ENCODE data around the gene FBXO41. TPM values are rescaled to one million over a fixed set of nuclear protein-coding genes. Genes with fewer than 3 reads are reported as not detected.

Gene FBXO41
- total and polyA plus RNA-seq, 9 of the 15 experiments (the other 6 are each of a cell fraction or from before 2014, with no cell fraction given), result 0.21 to 8.2 (median 3.5) TPM

DNA sequence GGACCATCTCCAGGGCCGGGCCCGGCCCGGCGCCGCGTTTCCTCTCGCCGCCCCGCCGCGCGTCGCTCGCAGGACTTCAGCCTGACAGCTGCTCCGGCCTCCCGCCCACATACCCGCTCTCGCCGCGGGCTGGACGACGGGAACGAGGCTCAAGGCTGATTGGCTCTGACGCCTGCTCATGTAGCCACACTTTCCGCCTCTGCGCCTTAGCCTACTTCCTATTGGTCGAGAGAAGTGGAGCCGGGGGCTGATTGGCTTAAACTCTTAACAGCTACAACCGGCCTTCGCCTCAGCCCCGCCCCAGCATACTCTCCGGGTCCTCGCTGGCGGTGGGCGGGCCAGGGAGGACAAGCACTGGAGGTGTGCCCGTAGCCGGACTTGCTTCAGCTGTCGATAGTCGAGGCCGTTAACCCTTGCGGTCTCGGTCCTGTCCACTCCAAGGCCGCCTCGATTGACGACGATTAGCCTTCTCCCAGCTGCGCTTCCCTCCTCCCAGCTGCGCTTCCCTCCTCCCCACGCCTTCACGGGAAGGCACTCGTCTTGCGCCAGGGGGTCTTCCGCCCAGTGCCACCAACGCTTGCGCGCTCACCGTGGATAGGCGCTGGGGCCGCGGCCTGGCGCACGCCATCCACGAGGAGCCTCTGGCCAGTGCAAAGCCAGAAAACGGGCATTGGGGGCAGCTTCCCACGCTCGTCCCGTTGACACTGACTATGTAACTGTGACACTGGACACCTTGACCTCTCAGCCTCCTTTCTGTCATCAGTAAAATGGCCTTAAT, 50.9 kb downstream of the FBXO41 start, which contains the start of gene PRADC1 (continued):
- TF ChIP-seq FUS (optimal IDR thresholded peaks at IDR 0.05; ENCODE audit: low read depth, low read length) (no peak), SNIP1 (IDR thresholded peaks at IDR 0.05; ENCODE audit: low read depth) (no peak), CBX1 (IDR thresholded peaks at IDR 0.05; ENCODE audit: low read depth) (no peak), SMARCA4 (IDR thresholded peaks at IDR 0.05) (peak; percentile 12; the same call in 1 of the 2 replicates), PYGO2 (tag; IDR thresholded peaks at IDR 0.05) (no peak), TCF15 (CRISPR knock-in tag; IDR thresholded peaks at IDR 0.05) (no peak), ATF7 (IDR thresholded peaks at IDR 0.05) (peak; percentile 69), ZNF766 (CRISPR knock-in tag; conservative IDR thresholded peaks at IDR 0.05) (no peak), ZFPM2 (CRISPR knock-in tag; IDR thresholded peaks at IDR 0.05) (0 out of 2 replicates have a peak, but pooled peaks have one; percentile 42), MAX (CRISPR knock-in tag; IDR thresholded peaks at IDR 0.05) (peak; percentile 64), KDM5B (IDR thresholded peaks at IDR 0.05; ENCODE audit: insufficient replicate concordance, low read depth, low read length) (no peak), DACH1 (IDR thresholded peaks at IDR 0.05; ENCODE audit: partially characterized antibody) (peak; percentile 65), SREBF1 (IDR thresholded peaks at IDR 0.05; ENCODE audit: borderline replicate concordance, low read depth, low read length) (no peak), TRIM24 (IDR thresholded peaks at IDR 0.05) (no peak), ZNF23 (CRISPR knock-in tag; IDR thresholded peaks at IDR 0.05) (no peak), NR2C1 (IDR thresholded peaks at IDR 0.05) (no peak), NR2C1 (tag; IDR thresholded peaks at IDR 0.05) (no peak), NFE2 (IDR thresholded peaks at IDR 0.05; ENCODE audit: low read depth) (no peak), CBX3 (IDR thresholded peaks at IDR 0.05; ENCODE audit: borderline replicate concordance in 1 of 2, low read length in 2 of 2) (no peak), ILF3 (IDR thresholded peaks at IDR 0.05; ENCODE audit: borderline replicate concordance) (no peak), STAT5B (CRISPR knock-in tag; IDR thresholded peaks at IDR 0.05) (no peak), RBM39 (optimal IDR thresholded peaks at IDR 0.05; ENCODE audit: low read depth, low read length) (no peak), FOXP1 (CRISPR knock-in tag; IDR thresholded peaks at IDR 0.05) (no peak), EP300 (IDR thresholded peaks at IDR 0.05; ENCODE audit: low read length) (no peak), BCOR (IDR thresholded peaks at IDR 0.05) (peak; percentile 44; the same call in 1 of the 2 replicates), IRF2 (CRISPR knock-in tag; IDR thresholded peaks at IDR 0.05) (no peak), CAMTA2 (CRISPR knock-in tag; conservative IDR thresholded peaks at IDR 0.05) (no peak), RFX7 (CRISPR knock-in tag; IDR thresholded peaks at IDR 0.05) (no peak)
- TF ChIP-seq, protein P1, sequence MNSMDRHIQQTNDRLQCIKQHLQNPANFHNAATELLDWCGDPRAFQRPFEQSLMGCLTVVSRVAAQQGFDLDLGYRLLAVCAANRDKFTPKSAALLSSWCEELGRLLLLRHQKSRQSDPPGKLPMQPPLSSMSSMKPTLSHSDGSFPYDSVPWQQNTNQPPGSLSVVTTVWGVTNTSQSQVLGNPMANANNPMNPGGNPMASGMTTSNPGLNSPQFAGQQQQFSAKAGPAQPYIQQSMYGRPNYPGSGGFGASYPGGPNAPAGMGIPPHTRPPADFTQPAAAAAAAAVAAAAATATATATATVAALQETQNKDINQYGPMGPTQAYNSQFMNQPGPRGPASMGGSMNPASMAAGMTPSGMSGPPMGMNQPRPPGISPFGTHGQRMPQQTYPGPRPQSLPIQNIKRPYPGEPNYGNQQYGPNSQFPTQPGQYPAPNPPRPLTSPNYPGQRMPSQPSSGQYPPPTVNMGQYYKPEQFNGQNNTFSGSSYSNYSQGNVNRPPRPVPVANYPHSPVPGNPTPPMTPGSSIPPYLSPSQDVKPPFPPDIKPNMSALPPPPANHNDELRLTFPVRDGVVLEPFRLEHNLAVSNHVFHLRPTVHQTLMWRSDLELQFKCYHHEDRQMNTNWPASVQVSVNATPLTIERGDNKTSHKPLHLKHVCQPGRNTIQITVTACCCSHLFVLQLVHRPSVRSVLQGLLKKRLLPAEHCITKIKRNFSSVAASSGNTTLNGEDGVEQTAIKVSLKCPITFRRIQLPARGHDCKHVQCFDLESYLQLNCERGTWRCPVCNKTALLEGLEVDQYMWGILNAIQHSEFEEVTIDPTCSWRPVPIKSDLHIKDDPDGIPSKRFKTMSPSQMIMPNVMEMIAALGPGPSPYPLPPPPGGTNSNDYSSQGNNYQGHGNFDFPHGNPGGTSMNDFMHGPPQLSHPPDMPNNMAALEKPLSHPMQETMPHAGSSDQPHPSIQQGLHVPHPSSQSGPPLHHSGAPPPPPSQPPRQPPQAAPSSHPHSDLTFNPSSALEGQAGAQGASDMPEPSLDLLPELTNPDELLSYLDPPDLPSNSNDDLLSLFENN (IDR thresholded peaks at IDR 0.05; ENCODE audit: low read depth in 2 of 2, low read length in 2 of 2), result no peak
